SU-DHL-6 (cell line): ENCODE results near the gene EMC10.
A peak's percentile ranks its signal among the peaks of the same experiment; 100 is the strongest.

ENCODE experiments used
- H2AFZ ChIP-seq: fragments of 200-600 bp; sonication (generic); 2 replicates; pipeline ENCODE4 v1.6.1; 2014; ENCODE audit warnings: low read depth, mild to moderate bottlenecking, moderate library complexity, mixed read lengths, antibody characterized with exemption, low read length; ENCODE audit not compliant: severe bottlenecking
- H3F3A ChIP-seq: fragments of 200-600 bp; shearing (Covaris generic); 2 replicates; pipeline ENCODE4 v1.6.0; 2016; ENCODE audit warnings: antibody characterized with exemption, mild to moderate bottlenecking; ENCODE audit not compliant: insufficient read depth
- H3K27ac ChIP-seq: fragments of 200-600 bp; sonication (generic); 2 replicates; pipeline ENCODE4 v1.5.1; 2016; ENCODE audit warnings: low read depth, mild to moderate bottlenecking, low read length, moderate library complexity, mixed read lengths
- H3K27me3 ChIP-seq: fragments of 200-600 bp; sonication (generic), shearing (Covaris generic); 2 replicates; pipeline ENCODE4 v1.6.0; 2014; ENCODE audit warnings: mild to moderate bottlenecking, low read length
- H3K36me3 ChIP-seq: fragments of 200-600 bp; sonication (generic); 2 replicates; pipeline ENCODE4 v1.6.1; 2014; ENCODE audit warnings: mild to moderate bottlenecking, low read length, mixed read lengths
- H3K4me2 ChIP-seq: fragments of 300-600, 200-600 bp; shearing (Covaris generic), sonication (generic); 2 replicates; pipeline ENCODE4 v1.6.0; 2014; ENCODE audit warnings: low read length, low read depth, mild to moderate bottlenecking; ENCODE audit not compliant: poor library complexity, severe bottlenecking
- H3K4me3 ChIP-seq: fragments of 200-600 bp; sonication (generic); 2 replicates; pipeline ENCODE4 v1.5.1; 2014; ENCODE audit warnings: antibody characterized with exemption, low read length, mild to moderate bottlenecking, mixed read lengths; ENCODE audit not compliant: insufficient read depth, poor library complexity, severe bottlenecking
- H3K79me2 ChIP-seq: fragments of 200-600 bp; sonication (generic); 2 replicates; pipeline ENCODE4 v1.6.1; 2014; ENCODE audit warnings: mild to moderate bottlenecking, low read length, moderate library complexity; ENCODE audit not compliant: insufficient read depth
- H3K9ac ChIP-seq: fragments of 200-600 bp; sonication (generic); 2 replicates; pipeline ENCODE4 v1.7.0; 2014; ENCODE audit warnings: mild to moderate bottlenecking, low read length
- H3K9me2 ChIP-seq: fragments of 200-600 bp; sonication (generic); replicated peaks from 2 replicates; pipeline ENCODE4 v1.6.1; 2014; ENCODE audit warnings: low read length; ENCODE audit not compliant: insufficient read depth
- H3K9me3 ChIP-seq: fragments of 200-600 bp; sonication (generic); 2 replicates; pipeline ENCODE4 v1.6.1; 2014; ENCODE audit warnings: low read length, mixed read lengths; ENCODE audit not compliant: insufficient read depth
- H4K20me1 ChIP-seq: fragments of 200-600 bp; sonication (generic); 2 replicates; pipeline ENCODE4 v1.6.1; 2014; ENCODE audit warnings: low read depth, mild to moderate bottlenecking, antibody characterized with exemption, low read length, moderate library complexity, mixed read lengths
- EZH2phosphoT487 ChIP-seq: fragments of 200-600 bp; sonication (generic), shearing (Covaris generic); conservative IDR thresholded peaks from 2 replicates; pipeline ENCODE4 v1.6.1; 2018; ENCODE audit warnings: mild to moderate bottlenecking, antibody characterized with exemption, low read length, moderate library complexity, mixed read lengths
- TF ChIP-seq, protein P1 (sequence below): fragments of 200-600 bp; sonication (generic); IDR thresholded peaks from one replicate; pipeline ENCODE4 v1.5.1; 2017; ENCODE audit warnings: antibody characterized with exemption, mild to moderate bottlenecking, low read length, moderate library complexity; ENCODE audit not compliant: insufficient read depth, poor library complexity, severe bottlenecking

EMC10 gene

DNA sequence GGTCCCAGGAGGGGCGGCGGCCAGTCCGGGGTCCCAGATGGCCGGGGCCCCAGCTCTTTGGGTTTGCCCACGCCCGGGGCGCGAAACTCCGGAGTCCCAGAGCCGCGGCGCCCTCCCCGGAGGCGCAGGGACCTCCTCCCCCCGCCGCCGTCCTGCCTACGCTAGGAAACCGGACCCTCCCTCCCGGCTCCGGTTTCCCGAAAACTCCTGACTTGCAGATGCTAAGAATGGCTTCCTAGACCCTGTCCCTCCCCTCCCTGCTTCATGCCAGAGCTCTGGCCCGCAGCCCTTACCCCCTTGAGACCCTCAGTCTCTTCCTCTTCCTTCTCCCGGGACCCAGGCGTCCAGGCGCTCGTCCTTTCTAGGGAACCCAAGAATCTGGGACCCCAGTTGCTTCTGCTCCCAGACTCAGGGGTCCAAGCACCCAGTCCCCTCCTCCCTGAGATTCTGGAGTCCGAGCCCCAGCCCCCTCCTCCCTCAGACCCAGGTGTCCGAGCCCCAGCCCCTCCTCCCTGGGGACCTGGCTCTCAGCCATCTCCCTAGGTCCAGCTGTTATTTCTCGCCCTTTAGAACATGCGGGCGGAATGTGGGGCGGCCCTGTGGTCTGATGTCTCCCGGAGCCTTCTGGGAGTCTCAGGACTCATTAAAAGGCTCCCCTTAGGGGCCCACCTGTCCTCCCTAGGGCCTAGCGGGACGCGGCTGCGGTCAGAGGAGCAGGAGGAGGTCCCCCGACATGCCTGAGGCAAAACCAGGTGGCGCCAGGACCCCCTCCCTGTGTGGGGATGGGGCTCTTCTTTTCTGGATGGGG, 43.9 kb upstream of the EMC10 start, which contains the start of gene MYBPC2:
MYBPC2 (plus strand) TSS at position 672 of the 808 bp plus-strand sequence; CDS start at position 734, 62 bp downstream.
- Histone ChIP-seq H3K36me3 (no peaks in the 10 kb centered on the region), H3K79me2 (no peaks in the 10 kb centered on the region), H3K4me3 (peak within 1 kb of the TSS; percentile 48), H3K9ac (peak within 1 kb of the TSS; percentile 54), H3K9me3 (no peaks in the 10 kb centered on the region), H3K27me3 (no peaks in the 10 kb centered on the region), H3K9me2 (no peaks in the 10 kb centered on the region), H3F3A (peaks cover 56% of the 10 kb centered on the region), H3K4me2 (peak within 1 kb of the TSS; percentile 84), H4K20me1 (no peaks in the 10 kb centered on the region), H3K27ac (peak within 1 kb of the TSS; percentile 71), H2AFZ (no peak within 1 kb of the TSS)
- TF ChIP-seq, protein P1, sequence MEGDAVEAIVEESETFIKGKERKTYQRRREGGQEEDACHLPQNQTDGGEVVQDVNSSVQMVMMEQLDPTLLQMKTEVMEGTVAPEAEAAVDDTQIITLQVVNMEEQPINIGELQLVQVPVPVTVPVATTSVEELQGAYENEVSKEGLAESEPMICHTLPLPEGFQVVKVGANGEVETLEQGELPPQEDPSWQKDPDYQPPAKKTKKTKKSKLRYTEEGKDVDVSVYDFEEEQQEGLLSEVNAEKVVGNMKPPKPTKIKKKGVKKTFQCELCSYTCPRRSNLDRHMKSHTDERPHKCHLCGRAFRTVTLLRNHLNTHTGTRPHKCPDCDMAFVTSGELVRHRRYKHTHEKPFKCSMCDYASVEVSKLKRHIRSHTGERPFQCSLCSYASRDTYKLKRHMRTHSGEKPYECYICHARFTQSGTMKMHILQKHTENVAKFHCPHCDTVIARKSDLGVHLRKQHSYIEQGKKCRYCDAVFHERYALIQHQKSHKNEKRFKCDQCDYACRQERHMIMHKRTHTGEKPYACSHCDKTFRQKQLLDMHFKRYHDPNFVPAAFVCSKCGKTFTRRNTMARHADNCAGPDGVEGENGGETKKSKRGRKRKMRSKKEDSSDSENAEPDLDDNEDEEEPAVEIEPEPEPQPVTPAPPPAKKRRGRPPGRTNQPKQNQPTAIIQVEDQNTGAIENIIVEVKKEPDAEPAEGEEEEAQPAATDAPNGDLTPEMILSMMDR: no peak
- TF ChIP-seq EZH2phosphoT487: no peak

DNA sequence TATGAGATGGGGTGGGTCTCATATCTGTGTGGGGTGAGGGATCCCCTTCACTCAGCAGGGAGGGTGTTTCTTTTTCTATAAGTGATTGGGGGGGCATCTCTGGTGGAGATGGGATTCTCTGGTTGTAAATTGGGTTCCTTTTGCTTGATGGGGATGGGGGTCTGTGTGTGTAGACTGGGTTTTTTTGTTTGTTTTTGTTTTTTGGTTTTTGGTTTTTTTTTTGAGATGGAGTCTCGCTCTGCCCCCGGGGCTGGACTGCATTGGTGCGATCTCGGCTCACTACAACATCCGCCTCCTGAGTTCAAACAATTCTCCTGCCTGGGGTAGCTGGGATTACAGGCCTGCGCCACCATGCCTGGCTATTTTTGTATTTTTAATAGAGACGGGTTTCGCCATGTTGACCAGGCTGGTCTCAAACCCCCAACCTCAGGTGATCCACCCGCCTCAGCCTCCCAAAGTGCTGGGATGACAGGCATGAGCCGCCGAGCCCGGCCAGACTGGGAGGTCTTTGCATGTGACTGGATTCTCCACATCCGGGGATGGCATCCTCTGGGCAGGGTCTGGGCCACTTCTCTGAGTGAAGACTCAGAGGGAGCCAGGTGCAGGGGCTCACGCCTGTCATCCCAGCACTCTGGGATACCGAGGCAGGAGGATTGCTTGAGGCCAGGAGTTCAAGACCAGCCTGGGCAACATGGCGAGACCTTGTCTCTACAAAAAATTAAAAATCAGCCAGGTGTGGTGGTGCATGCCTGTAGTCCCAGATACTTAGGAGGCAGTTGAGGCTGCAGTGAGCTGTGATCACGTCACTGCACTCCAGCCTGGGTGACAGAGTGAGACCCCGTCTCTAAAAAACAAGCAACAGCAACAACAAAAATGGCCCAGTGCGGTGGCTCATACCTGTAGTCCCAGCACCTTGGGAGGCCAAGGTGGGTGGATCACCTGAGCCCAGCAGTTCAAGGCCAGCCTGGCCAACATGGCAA, 42.8 kb upstream of the EMC10 start:
- H3K4me3 ChIP-seq: no peak overlapping the region
- H3K36me3 ChIP-seq: no peaks in the 10 kb centered on the region
- TF ChIP-seq EZH2phosphoT487: no peak
- TF ChIP-seq, protein P1: no peak
- no peaks in the 10 kb centered on the region for H4K20me1 ChIP-seq
- no peak overlapping the region for H2AFZ ChIP-seq
- H3K79me2 ChIP-seq: no peaks in the 10 kb centered on the region
- peaks cover 45% of the 10 kb centered on the region for H3F3A ChIP-seq
- H3K27me3 ChIP-seq: no peaks in the 10 kb centered on the region
- H3K9me2 ChIP-seq: no peaks in the 10 kb centered on the region
- H3K9ac ChIP-seq: peak overlapping the region; percentile 54; the same call in 1 of the 2 replicates
- H3K9me3 ChIP-seq: no peaks in the 10 kb centered on the region
- H3K4me2 ChIP-seq: peak overlapping the region; percentile 84
- H3K27ac ChIP-seq: peak overlapping the region; percentile 70

DNA sequence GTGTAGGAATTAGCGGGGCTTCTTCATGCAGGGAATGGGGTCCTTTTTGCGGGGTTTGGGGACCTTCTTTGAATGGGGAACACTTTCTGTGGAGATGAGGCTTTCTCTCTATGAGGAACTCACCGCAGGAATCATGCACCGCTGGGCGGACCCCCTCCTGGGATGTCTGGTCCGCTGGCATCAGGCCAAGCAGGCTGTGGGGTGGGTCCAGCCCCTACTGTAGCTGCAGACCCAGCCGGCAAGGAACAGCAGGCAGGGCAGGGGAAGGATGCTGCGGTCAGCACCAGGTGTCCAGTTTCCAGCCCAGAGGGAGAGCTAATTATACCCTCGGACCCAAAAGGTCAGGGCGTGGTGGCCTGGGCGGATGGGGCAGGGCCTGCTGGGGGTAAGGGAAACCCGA, 41.8 kb upstream of the EMC10 start:
- no peaks in the 10 kb centered on the region for H4K20me1 ChIP-seq
- no peak overlapping the region for H3K9ac ChIP-seq

More for the DNA sequence above, 41.8 kb upstream of the EMC10 start:
- TF ChIP-seq EZH2phosphoT487: no peak
- TF ChIP-seq, protein P1: no peak
- peak overlapping the region; percentile 70 for H3K27ac ChIP-seq
- H2AFZ ChIP-seq: no peak overlapping the region
- no peak overlapping the region for H3K4me2 ChIP-seq
- no peaks in the 10 kb centered on the region for H3K9me3 ChIP-seq
- H3K79me2 ChIP-seq: no peaks in the 10 kb centered on the region
- peaks cover 35% of the 10 kb centered on the region for H3F3A ChIP-seq
- H3K4me3 ChIP-seq: no peak overlapping the region
- no peaks in the 10 kb centered on the region for H3K27me3 ChIP-seq
- H3K9me2 ChIP-seq: no peaks in the 10 kb centered on the region
- no peaks in the 10 kb centered on the region for H3K36me3 ChIP-seq
